ENCODE data around the gene DPP6.

GRCh38 chr7:154843670-154844237, 791.6 kb downstream of the DPP6 start:
- TF ChIP-seq CTCF (IDR thresholded peaks at IDR 0.05; ENCODE audit: insufficient read depth, low read depth, low read length) = no peak
- no peak for TF ChIP-seq EZH2 (IDR thresholded peaks at IDR 0.05; ENCODE audit: insufficient read depth, low read length)
